ENCODE results near the gene CSRNP2. TPM values are rescaled to one million over a fixed set of nuclear protein-coding genes. Genes with fewer than 3 reads are reported as not detected.
"Not testable (repeated sequence)": the region's sequence is repeated elsewhere in the genome, so short reads cannot be mapped to it uniquely, and the experiment has no call there.

The CSRNP2 gene
- total RNA-seq, 1 donor from 2014 or later: 33.6 TPM

DNA sequence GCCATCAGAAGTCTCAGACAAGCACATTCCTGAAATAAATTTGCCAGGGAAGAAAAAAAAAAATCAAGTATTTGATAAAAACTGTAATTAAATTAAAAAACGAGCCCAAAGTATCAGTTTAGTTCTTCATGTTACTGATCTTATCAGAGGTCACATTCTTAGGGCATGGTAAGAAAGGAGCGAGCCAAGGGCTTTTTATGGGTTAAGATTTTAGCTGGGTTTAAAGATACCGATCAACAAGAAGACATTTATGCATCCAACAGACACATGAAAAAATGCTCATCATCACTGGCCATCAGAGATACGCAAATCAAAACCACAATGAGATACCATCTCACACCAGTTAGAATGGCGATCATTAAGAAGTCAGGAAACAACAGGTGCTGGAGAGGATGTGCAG, 5.0 kb downstream of the CSRNP2 start:
- not testable (repeated sequence) for DNase-seq (ENCODE audit: low spot score)

- no peak for DNase-seq (ENCODE audit: low spot score)
Measured at GRCh38 chr12:51077930-51078329, 5.5 kb downstream of the CSRNP2 start.

DNA sequence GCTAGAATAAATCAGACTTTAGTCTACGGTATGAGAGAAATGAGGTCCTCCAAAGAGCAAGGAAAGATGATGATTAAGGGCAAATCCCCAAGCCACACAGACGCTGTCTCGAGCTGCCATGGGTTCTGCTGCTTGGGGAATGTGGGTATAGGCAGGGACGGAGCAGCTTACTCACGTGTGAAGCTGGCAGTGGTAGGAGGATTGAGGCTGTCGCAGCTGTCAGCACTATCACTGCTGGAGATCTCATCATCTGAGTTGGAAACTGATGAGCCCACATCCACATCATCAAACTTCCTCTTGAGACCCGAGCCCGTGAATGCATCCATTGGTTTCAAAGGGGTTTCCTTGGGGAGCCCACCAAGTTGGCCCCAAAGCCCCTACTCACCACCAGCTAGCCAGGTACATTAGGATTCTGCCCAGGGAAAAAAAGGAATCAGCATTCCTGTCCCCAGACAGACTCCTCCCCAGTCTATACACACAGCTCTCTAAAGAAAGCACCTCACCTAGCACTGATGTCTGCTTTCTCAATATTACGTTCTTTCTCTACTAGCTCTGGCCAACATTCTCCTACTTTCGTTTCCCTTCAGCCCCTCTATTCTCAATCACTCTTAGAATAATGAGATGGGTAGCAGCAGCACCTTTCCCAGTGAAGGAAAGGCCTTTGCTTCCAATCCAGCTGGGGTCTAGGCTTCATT, 7.0 kb downstream of the CSRNP2 start:
- DNase-seq (ENCODE audit: low spot score): no peak

DNA sequence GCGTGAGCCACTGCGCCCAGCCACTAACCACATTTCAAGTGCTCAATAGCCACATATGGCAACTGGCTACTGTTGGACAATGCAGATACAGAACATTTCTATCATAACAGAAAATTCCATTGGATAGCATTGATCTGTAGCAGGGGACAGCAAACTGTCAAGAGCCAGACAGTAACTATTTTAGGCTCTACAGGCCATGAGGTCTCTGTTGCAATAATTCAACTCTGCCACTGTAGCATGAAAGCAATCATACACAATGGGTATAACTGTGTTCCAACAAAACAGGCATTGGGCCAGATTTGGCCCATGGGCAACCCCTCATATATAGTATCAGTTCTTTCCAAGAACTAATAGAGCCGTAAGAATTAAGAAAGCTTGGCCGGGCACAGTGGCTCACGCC, 8.0 kb downstream of the CSRNP2 start:
- no peak for DNase-seq (ENCODE audit: low spot score)

DNA sequence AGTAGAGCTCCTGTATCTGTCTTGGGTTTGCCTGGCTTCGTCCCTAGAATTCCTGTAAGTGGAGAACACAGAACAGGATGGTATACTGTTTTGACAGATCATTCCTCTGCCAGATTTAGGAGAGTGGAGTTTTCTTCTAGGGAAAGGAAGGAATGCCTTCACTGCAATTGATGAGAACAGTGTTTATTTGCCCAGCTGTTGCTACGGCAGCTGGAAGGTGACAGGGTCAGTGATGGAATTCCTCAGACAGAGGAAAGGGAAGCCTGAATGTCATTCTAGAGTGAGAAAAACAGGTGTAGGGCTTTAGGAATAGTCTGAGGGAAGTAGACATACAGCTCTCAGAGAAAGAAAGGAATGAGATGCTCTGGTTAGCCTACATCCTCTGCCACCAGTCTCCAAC, 11.7 kb downstream of the CSRNP2 start:
- no peak for DNase-seq (ENCODE audit: low spot score)

- DNase-seq (ENCODE audit: low spot score): no peak
Measured at GRCh38 chr12:51070004-51070403, 13.4 kb downstream of the CSRNP2 start.

DNA sequence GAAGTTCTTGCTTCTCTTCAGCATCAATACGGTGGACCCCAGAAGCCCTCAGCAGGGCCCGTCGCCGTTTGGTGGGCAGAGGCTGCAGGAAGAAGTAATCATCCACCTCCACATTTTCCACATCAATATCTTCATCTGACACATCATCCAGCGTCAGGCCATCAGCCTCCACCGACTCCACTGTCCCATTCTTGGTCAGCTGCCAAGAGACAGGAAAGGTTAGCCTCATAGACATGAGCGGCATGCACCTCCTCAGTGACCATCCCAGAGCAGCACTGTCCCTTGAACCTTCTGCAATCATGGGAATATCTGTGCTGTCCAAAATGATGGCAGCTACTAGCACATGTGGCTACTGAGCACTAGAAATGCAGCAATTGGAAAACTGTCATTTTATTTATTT, 15.6 kb downstream of the CSRNP2 start:
- DNase-seq (ENCODE audit: low spot score): no peak

DNA sequence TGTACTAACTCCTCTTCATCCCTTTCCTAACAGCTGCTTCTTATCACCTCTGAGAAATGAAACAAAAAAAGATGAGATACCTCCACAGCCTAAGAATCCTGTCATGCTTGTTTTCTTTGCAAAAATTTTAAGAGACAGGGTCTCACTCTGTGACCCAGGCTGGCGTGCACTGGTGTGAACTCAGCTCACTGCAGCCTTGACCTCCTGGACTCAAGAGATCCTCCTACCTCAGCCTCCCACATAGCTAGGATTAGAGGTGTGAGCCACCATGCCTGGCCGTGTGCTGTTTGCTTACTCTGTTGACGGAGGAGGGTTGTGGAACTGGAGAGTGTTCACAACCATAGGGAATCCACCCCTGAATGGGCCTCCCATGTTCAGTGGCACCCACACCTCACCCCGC, 16.2 kb downstream of the CSRNP2 start:
- DNase-seq (ENCODE audit: low spot score): no peak

DNA sequence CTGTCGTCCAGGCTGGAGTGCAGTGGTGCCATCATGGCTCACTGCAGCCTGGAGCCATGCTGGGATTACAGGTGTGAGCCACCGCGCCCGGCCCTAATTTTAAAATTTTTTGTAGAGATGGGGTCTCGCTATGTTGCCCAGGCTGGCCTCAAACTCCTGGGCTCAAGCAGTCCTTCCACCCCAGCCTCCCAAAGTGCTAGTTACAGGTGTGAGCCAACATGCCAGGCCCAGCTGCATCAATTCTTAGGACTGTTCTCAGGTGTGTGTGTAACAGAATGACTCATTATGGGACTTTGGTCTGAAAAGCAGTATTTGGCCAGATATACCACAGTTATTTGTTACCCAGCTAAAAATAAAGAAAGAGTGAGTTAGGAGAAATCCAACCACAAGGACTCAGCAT, 17.9 kb downstream of the CSRNP2 start:
- no peak for DNase-seq (ENCODE audit: low spot score)

- DNase-seq (ENCODE audit: low spot score): no peak
Measured at GRCh38 chr12:51062631-51063397, 20.6 kb downstream of the CSRNP2 start.

DNA sequence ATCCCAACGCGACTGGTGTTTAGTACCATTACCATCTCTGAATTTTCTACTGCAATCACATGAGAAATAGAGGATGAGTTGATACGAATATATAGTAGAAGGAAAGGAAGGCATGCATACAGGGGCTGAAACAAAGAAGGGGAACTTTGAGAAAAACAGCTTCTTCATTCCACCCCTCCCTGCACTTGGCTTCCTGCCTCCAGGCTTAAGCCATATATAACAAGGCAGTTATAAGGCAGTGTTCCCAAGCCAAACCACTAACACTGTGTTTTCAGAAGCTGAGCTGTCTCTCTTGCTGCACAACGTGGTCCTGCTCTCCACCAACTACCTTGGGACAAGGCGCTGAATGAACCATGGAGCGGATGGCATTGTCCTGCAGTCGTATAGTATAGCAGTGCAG, 24.3 kb downstream of the CSRNP2 start:
- no peak for DNase-seq (ENCODE audit: low spot score)

DNA sequence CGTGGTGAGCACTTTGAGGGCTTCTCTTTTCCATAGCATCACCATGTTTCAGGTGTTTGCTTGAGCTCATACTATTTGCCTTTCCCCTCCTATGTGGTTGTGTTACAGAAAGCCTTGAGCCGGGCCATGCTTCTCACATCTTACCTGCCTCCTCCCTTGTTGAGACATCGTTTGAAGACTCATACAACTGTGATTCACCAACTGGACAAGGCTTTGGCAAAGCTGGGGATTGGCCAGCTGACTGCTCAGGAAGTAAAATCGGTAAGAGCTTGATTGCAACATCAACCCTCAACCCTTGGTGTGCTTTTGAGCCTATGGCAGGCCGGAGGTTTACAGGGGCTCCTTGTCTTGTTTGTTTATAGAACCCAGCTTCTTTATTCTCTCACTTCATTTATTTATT, 27.2 kb downstream of the CSRNP2 start:
- no peak for DNase-seq (ENCODE audit: low spot score)

DNA sequence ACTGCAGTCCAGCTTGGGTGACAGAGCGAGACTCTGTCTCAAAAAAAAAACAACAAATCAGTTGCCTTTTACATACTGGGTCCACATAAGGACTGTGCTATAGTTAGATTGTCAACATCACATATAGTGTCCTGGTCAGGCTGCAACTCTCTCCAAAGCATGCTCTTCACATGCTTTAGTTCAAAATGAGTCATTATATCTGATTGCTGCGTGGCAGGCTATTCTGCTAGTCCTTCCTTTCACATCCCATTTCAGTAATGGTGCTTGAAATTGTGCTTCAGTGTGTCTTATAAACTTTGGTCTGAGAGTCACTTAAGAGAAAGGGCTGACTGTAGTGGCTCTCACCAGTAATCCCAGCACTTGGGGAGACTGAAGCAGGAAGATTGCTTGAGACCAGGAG, 28.3 kb downstream of the CSRNP2 start:
- no peak for DNase-seq (ENCODE audit: low spot score)

- no peak for DNase-seq (ENCODE audit: low spot score)
Measured at GRCh38 chr12:51051787-51052186, 31.6 kb downstream of the CSRNP2 start.

GRCh38 chr12:51049525-51049924, 33.9 kb downstream of the CSRNP2 start:
- DNase-seq (ENCODE audit: low spot score): no peak

- DNase-seq (ENCODE audit: low spot score): no peak
Measured at GRCh38 chr12:51048661-51049251, 34.6 kb downstream of the CSRNP2 start.

GRCh38 chr12:51047655-51048540, 35.5 kb downstream of the CSRNP2 start, which contains the start of gene LETMD1:
LETMD1 (plus strand) TSS chr12:51048327; CDS start chr12:51048357, 30 bp downstream.
- peak; percentile 96 for DNase-seq (ENCODE audit: low spot score)

GRCh38 chr12:51036279-51036678, 47.1 kb downstream of the CSRNP2 start:
- DNase-seq (ENCODE audit: low spot score): peak; percentile 35

DNA sequence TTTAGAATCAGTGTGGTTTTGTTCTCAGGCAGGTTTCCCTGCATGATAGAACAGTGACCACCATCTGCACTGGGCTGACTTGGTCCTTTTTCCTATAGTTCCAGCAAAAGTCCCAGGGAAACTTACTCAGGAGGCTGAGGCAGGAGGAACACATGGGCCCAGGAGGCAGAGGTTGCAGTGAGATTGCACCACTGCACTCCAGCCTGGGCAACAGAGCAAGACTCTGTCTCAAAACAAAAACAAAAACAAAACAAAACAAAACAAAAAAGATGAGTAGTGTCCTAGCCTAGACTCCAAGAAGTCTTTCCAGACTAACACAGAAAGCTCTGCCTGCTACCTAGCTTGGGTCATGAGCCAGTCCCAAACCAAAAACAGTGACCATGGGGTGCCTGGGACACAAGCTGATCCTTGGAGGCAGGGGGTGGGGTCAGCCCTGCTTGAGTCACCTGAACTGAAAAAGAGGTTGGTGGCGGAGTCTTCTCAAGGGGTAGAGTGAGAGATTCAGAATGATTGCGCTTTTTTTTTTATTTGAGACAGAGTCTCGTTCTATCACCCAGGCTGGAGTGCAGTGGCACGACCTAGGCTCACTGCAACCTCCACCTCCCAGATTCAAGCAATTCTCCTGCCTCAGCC, 49.8 kb downstream of the CSRNP2 start:
- DNase-seq (ENCODE audit: low spot score): peak; percentile 35

DNA sequence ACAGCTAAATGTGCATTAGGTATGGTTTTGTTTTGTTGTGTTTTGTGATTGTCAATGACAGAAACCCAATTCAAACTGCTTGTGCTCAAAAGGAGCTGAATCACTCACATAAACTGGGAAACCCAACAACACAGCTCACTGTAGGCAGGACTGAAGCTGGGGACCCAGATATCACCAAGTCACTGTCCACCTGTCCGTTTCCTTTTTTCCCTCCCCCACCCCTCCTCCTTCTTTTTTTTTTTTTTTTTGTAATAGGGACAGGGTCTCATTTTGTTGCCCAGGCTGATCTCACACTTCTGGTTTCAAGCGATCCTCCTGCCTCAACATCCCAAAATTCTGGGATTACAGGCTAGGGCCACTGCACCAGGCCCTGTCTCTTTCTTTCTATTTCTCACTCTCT, 50.3 kb downstream of the CSRNP2 start:
- DNase-seq (ENCODE audit: low spot score): no peak

GRCh38 chr12:51028813-51029150, 54.6 kb downstream of the CSRNP2 start:
- DNase-seq (ENCODE audit: low spot score): no peak
